ENCODE measurements around the gene OR4D11.

- no peak for TF ChIP-seq CTCF (conservative IDR thresholded peaks at IDR 0.05; ENCODE audit: low read length)
- no peak for TF ChIP-seq EZH2phosphoT487 (IDR thresholded peaks at IDR 0.05; ENCODE audit: borderline replicate concordance, low read depth, low read length)
Measured at GRCh38 chr11:59463190-59463641, 40.2 kb upstream of the OR4D11 start.

Measured in OCI-LY7 (cell line).